ENCODE results near the gene OXLD1.

DNA sequence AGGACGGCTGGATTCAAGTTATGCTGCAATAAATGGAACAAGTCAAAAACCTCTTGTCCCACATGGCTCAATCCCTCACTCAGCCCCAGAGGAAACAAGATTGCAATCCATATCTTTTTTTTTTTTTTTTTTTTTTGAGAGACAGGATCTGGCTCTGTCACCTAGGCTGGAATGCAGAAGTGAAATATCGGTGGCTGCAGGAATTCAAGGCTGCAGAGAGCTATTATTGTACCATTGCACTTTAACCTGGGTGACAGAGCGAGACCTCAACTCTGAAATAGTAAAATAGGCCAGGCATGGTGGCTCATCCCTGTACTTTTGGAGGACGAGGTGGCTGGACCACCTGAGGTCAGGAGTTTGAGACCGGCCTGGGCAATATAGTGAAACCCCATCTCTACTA, 7.4 kb downstream of the OXLD1 start:
- TF ChIP-seq, protein P1, sequence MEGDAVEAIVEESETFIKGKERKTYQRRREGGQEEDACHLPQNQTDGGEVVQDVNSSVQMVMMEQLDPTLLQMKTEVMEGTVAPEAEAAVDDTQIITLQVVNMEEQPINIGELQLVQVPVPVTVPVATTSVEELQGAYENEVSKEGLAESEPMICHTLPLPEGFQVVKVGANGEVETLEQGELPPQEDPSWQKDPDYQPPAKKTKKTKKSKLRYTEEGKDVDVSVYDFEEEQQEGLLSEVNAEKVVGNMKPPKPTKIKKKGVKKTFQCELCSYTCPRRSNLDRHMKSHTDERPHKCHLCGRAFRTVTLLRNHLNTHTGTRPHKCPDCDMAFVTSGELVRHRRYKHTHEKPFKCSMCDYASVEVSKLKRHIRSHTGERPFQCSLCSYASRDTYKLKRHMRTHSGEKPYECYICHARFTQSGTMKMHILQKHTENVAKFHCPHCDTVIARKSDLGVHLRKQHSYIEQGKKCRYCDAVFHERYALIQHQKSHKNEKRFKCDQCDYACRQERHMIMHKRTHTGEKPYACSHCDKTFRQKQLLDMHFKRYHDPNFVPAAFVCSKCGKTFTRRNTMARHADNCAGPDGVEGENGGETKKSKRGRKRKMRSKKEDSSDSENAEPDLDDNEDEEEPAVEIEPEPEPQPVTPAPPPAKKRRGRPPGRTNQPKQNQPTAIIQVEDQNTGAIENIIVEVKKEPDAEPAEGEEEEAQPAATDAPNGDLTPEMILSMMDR (IDR thresholded peaks at IDR 0.05), result no peak
- TF ChIP-seq POLR2A (IDR thresholded peaks at IDR 0.05; ENCODE audit: low read depth) (no peak), POLR2AphosphoS5 (IDR thresholded peaks at IDR 0.05) (no peak), EP300 (IDR thresholded peaks at IDR 0.05) (no peak)
